WTC11 (cell line): Measurements from ENCODE around the gene DRD2. TPM values are rescaled to one million over a fixed set of nuclear protein-coding genes. Genes with fewer than 3 reads are reported as not detected.

Source experiments
- ATAC-seq: fragments of 200-7000 bp; cut with Tn5 transposase; 2 replicates; pipeline ENCODE4 v1.10.0; 2021; ENCODE audit warnings: mild to moderate bottlenecking, moderate library complexity
- CTCF ChIA-PET: fragments of 300-600 bp; sonication (Branson Sonifier 250); formaldehyde crosslinking; loops from one replicate; lab custom pipeline; 2021; ENCODE audit warnings: antibody characterized with exemption; lab: Charles Lee
- POLR2A ChIA-PET: fragments of 350-600 bp; sonication (Branson Sonifier 250); formaldehyde crosslinking; loops from one replicate; lab custom pipeline; 2021; ENCODE audit warnings: antibody characterized with exemption; lab: Charles Lee
- DNase-seq: peaks from one replicate; pipeline ENCODE4 v3.0.0; 2021; ENCODE audit warnings: low spot score
- H3K27ac Mint-ChIP-seq: 2 replicates; pipeline ENCODE4 v1.8.0; 2021; ENCODE audit warnings: mixed read lengths
- H3K27me3 Mint-ChIP-seq: 2 replicates; pipeline ENCODE4 v1.8.0; 2021; ENCODE audit warnings: low read depth, mild to moderate bottlenecking, moderate library complexity, mixed read lengths
- H3K36me3 Mint-ChIP-seq: 2 replicates; pipeline ENCODE4 v1.8.0; 2021; ENCODE audit warnings: mixed read lengths
- H3K4me1 Mint-ChIP-seq: 2 replicates; pipeline ENCODE4 v1.8.0; 2022; ENCODE audit warnings: mixed read lengths
- H3K4me3 Mint-ChIP-seq: 2 replicates; pipeline ENCODE4 v1.8.0; 2021; ENCODE audit warnings: mild to moderate bottlenecking, moderate library complexity, mixed read lengths
- H3K9me3 Mint-ChIP-seq: 2 replicates; pipeline ENCODE4 v1.8.0; 2021; ENCODE audit warnings: mixed read lengths
- ATF1 ChIP-seq: sonication (generic); formaldehyde crosslinking; IDR thresholded peaks from 2 replicates; pipeline ENCODE4 v1.8.1; 2023; ENCODE audit warnings: mild to moderate bottlenecking, moderate library complexity, missing genetic modification reagents
- ATF3 ChIP-seq: sonication (generic); formaldehyde crosslinking; conservative IDR thresholded peaks from 2 replicates; pipeline ENCODE4 v1.8.1; 2022; ENCODE audit warnings: mild to moderate bottlenecking, missing genetic modification reagents
- CREB1 ChIP-seq: sonication (generic); formaldehyde crosslinking; IDR thresholded peaks from 2 replicates; pipeline ENCODE4 v1.8.0; 2023; ENCODE audit warnings: mild to moderate bottlenecking, missing genetic modification reagents
- CREM ChIP-seq: sonication (generic); formaldehyde crosslinking; IDR thresholded peaks from 2 replicates; pipeline ENCODE4 v1.8.1; 2022; ENCODE audit warnings: mild to moderate bottlenecking, missing genetic modification reagents, moderate library complexity
- EMX1 ChIP-seq: fragments of 250-450 bp; sonication (Bioruptor Pico); IDR thresholded peaks from 2 replicates; pipeline ENCODE4 v1.8.0; 2021; ENCODE audit warnings: mild to moderate bottlenecking
- ERG ChIP-seq: fragments of 250-450 bp; sonication (Bioruptor Pico); IDR thresholded peaks from 2 replicates; pipeline ENCODE4 v1.8.0; 2021; ENCODE audit warnings: mild to moderate bottlenecking
- ESRRA ChIP-seq: sonication (generic); formaldehyde crosslinking; IDR thresholded peaks from 2 replicates; pipeline ENCODE4 v1.8.1; 2022; ENCODE audit warnings: mild to moderate bottlenecking, missing genetic modification reagents, borderline replicate concordance
- GRHL2 ChIP-seq: fragments of 250-450 bp; sonication (Bioruptor Pico); IDR thresholded peaks from 2 replicates; pipeline ENCODE4 v1.8.0; 2022; ENCODE audit warnings: mild to moderate bottlenecking, moderate library complexity; ENCODE audit not compliant: insufficient replicate concordance, severe bottlenecking
- HMGXB4 ChIP-seq: sonication (generic); formaldehyde crosslinking; IDR thresholded peaks from 2 replicates; pipeline ENCODE4 v1.8.1; 2023; ENCODE audit warnings: mild to moderate bottlenecking, moderate library complexity, missing genetic modification reagents
- IRF2 ChIP-seq: sonication (generic); formaldehyde crosslinking; IDR thresholded peaks from 2 replicates; pipeline ENCODE4 v1.8.0; 2022; ENCODE audit warnings: low read depth, missing genetic modification reagents, borderline replicate concordance
- KAT7 ChIP-seq: sonication (generic); formaldehyde crosslinking; IDR thresholded peaks from 2 replicates; pipeline ENCODE4 v1.8.1; 2023; ENCODE audit warnings: missing genetic modification reagents, mild to moderate bottlenecking, borderline replicate concordance
- MYBL2 ChIP-seq: sonication (generic); formaldehyde crosslinking; IDR thresholded peaks from 2 replicates; pipeline ENCODE4 v1.8.1; 2023; ENCODE audit warnings: mild to moderate bottlenecking, moderate library complexity, missing genetic modification reagents
- NFATC4 ChIP-seq: fragments of 250-450 bp; sonication (Bioruptor Pico); IDR thresholded peaks from 2 replicates; pipeline ENCODE4 v1.9.0; 2021; ENCODE audit warnings: mild to moderate bottlenecking
- NFE2L1 ChIP-seq: sonication (generic); formaldehyde crosslinking; IDR thresholded peaks from 2 replicates; pipeline ENCODE4 v1.8.1; 2023; ENCODE audit warnings: missing genetic modification reagents
- NR1H2 ChIP-seq: sonication (generic); formaldehyde crosslinking; IDR thresholded peaks from 2 replicates; pipeline ENCODE4 v1.9.0; 2021; ENCODE audit warnings: mild to moderate bottlenecking, moderate library complexity, missing genetic modification reagents
- NR3C1 ChIP-seq: sonication (generic); formaldehyde crosslinking; conservative IDR thresholded peaks from 2 replicates; pipeline ENCODE4 v1.8.1; 2023; ENCODE audit warnings: low read depth, mild to moderate bottlenecking, missing genetic modification reagents
- OVOL2 ChIP-seq: fragments of 250-450 bp; sonication (Bioruptor Pico); IDR thresholded peaks from 2 replicates; pipeline ENCODE4 v1.9.0; 2021; ENCODE audit warnings: mild to moderate bottlenecking, borderline replicate concordance
- PREB ChIP-seq: sonication (generic); formaldehyde crosslinking; IDR thresholded peaks from 2 replicates; pipeline ENCODE4 v1.8.1; 2022; ENCODE audit warnings: mild to moderate bottlenecking, missing genetic modification reagents, moderate library complexity, borderline replicate concordance
- ZBTB43 ChIP-seq: sonication (generic); formaldehyde crosslinking; IDR thresholded peaks from 2 replicates; pipeline ENCODE4 v1.8.1; 2023; ENCODE audit warnings: mild to moderate bottlenecking, missing genetic modification reagents
- ZMAT4 ChIP-seq: fragments of 250-450 bp; sonication (Bioruptor Pico); IDR thresholded peaks from 2 replicates; pipeline ENCODE4 v1.9.0; 2021; ENCODE audit warnings: mild to moderate bottlenecking
- ZNF121 ChIP-seq: sonication (generic); formaldehyde crosslinking; IDR thresholded peaks from 2 replicates; pipeline ENCODE4 v1.8.0; 2023; ENCODE audit warnings: missing genetic modification reagents
- ZNF138 ChIP-seq: sonication (generic); formaldehyde crosslinking; conservative IDR thresholded peaks from 2 replicates; pipeline ENCODE4 v1.8.1; 2022; ENCODE audit warnings: mild to moderate bottlenecking, moderate library complexity, missing genetic modification reagents
- ZNF263 ChIP-seq: sonication (generic); formaldehyde crosslinking; IDR thresholded peaks from 2 replicates; pipeline ENCODE4 v1.8.1; 2022; ENCODE audit warnings: low read depth, mild to moderate bottlenecking, moderate library complexity, missing genetic modification reagents
- ZNF396 ChIP-seq: fragments of 250-450 bp; sonication (Bioruptor Pico); IDR thresholded peaks from 2 replicates; pipeline ENCODE4 v1.8.0; 2021; ENCODE audit warnings: mild to moderate bottlenecking, moderate library complexity, borderline replicate concordance
- ZNF416 ChIP-seq: fragments of 250-450 bp; sonication (Bioruptor Pico); IDR thresholded peaks from 2 replicates; pipeline ENCODE4 v1.9.0; 2021; ENCODE audit warnings: mild to moderate bottlenecking, inconsistent platforms
- ZSCAN18 ChIP-seq: fragments of 250-450 bp; sonication (Bioruptor Pico); IDR thresholded peaks from 2 replicates; pipeline ENCODE4 v2.1.2; 2022; ENCODE audit warnings: mild to moderate bottlenecking, moderate library complexity
- total RNA-seq: library from RNA; stranded (reverse); gene quantifications from 3 replicates; pipeline ENCODE4 v1.2.3, GENCODE V29; 2021

The DRD2 gene
- total RNA-seq, 1 experiment from 2014 or later: 0.20 TPM

GRCh38 chr11:113454455-113454854, 20.7 kb downstream of the DRD2 start (continued):
- TF ChIP-seq ERG: no peak

- Mint-ChIP-seq H3K27me3 (no peaks in the 10 kb centered on the region), H3K9me3 (no peaks in the 10 kb centered on the region), H3K36me3 (no peaks in the 10 kb centered on the region), H3K4me1 (peaks cover 2% of the 10 kb centered on the region; the same call in 1 of the 2 replicates), H3K4me3 (no peak overlapping the region), H3K27ac (no peak overlapping the region)
- no peak for DNase-seq
- ChIA-PET POLR2A (no interaction called here), CTCF (no interaction called here)
- ATAC-seq: no peak
- TF ChIP-seq MYBL2 (CRISPR knock-in tag) (no peak), ESRRA (CRISPR knock-in tag) (no peak), ATF3 (CRISPR knock-in tag) (no peak), ZNF263 (CRISPR knock-in tag) (no peak), ZMAT4 (no peak), NR3C1 (no peak), KAT7 (CRISPR knock-in tag) (no peak), ZNF416 (CRISPR knock-in tag) (no peak), ATF1 (CRISPR knock-in tag) (no peak), NFE2L1 (CRISPR knock-in tag) (no peak), OVOL2 (CRISPR knock-in tag) (no peak), EMX1 (CRISPR knock-in tag) (no peak), ZNF396 (CRISPR knock-in tag) (no peak), IRF2 (CRISPR knock-in tag) (no peak), PREB (CRISPR knock-in tag) (no peak)
- TF ChIP-seq, all 79 proteins: peak for 0
Observed at GRCh38 chr11:113449743-113450142, 25.5 kb downstream of the DRD2 start.

GRCh38 chr11:113448316-113448677, 26.9 kb downstream of the DRD2 start:
- H3K27ac Mint-ChIP-seq: no peak overlapping the region
- no peak overlapping the region for H3K4me3 Mint-ChIP-seq
- ATAC-seq: no peak
- TF ChIP-seq ZNF121: no peak
- TF ChIP-seq NR1H2 (CRISPR knock-in tag): no peak
- TF ChIP-seq CREB1 (CRISPR knock-in tag): no peak
- TF ChIP-seq NFE2L1 (CRISPR knock-in tag): no peak
- no peak for TF ChIP-seq NFATC4
- no peak for TF ChIP-seq ZBTB43 (CRISPR knock-in tag)
- TF ChIP-seq ZSCAN18: no peak
- TF ChIP-seq ZNF138 (CRISPR knock-in tag): no peak
- TF ChIP-seq HMGXB4: no peak
- TF ChIP-seq ATF3 (CRISPR knock-in tag): no peak
- no peak for TF ChIP-seq KAT7 (CRISPR knock-in tag)
- no peak for TF ChIP-seq CREM
- no peak for TF ChIP-seq GRHL2 (CRISPR knock-in tag)

More at GRCh38 chr11:113448316-113448677, 26.9 kb downstream of the DRD2 start:
- ChIA-PET POLR2A (no interaction called here), CTCF (no interaction called here)
- Mint-ChIP-seq H3K36me3 (no peaks in the 10 kb centered on the region), H3K27me3 (no peaks in the 10 kb centered on the region), H3K9me3 (no peaks in the 10 kb centered on the region), H3K4me1 (peaks cover 2% of the 10 kb centered on the region; the same call in 1 of the 2 replicates)
- no peak for DNase-seq
